ENCODE measurements around the gene DLG2.

The DLG2 gene

DNA sequence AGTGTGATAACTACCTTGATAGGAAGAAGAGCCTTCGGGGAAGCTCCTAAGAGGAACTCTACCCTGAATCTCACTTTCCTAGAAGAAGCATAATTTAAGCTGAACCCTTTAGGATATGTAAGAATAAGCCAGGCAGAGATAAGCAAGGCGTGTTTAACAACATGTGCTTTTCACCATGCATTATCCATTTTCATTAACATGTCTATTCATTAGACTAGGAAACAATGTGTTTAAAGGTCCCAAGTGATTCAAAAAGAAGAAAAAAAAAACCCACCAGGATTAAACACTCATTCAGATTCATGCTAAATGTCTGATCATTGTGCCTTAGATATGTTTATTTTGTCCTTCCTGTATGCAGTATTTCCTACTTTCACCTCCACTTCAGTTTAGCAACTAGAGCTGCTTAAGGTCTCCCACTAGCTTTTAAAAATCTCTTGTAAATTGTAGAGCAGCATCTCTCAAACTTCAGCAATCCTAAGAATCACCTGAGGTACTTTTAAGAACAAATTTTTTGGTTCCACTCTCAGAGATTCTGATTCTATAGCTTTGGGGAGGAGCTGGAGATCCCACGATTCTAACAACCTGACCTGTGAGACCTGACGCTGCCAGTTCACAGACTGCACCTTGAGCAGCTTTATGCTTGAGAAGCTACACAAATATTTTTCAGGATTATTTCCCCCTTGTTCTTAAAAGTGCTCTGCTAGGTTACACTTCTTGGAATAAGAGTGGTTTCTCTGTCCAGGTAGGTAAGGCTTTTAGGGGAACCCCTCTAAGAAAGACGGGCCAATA, 1385.6 kb downstream of the DLG2 start:
- Histone ChIP-seq H3K23ac (ENCODE audit: low read length in 2 of 2) (no peak overlapping the region), H3K27me3 (ENCODE audit: control insufficient read depth in 1 of 2, insufficient read depth in 1 of 2, low read length in 2 of 2) (no peaks in the 10 kb centered on the region), H3K4ac (ENCODE audit: low read depth in 1 of 2, low read length in 2 of 2) (no peak overlapping the region), H2AK5ac (ENCODE audit: low read length, severe bottlenecking) (no peak overlapping the region), H3K4me2 (ENCODE audit: low read length, poor library complexity, severe bottlenecking) (no peak overlapping the region), H2BK12ac (ENCODE audit: low read length in 2 of 2) (no peak overlapping the region), H3K27ac (ENCODE audit: low read length, poor library complexity, severe bottlenecking) (no peak overlapping the region), H3K14ac (ENCODE audit: low read length in 2 of 2) (no peak overlapping the region), H3K18ac (ENCODE audit: low read depth in 1 of 2, low read length in 2 of 2) (no peak overlapping the region), H2BK15ac (ENCODE audit: low read depth, poor library complexity, severe bottlenecking) (no peak overlapping the region), H4K91ac (ENCODE audit: low read length) (no peak overlapping the region), H2AFZ (ENCODE audit: low read depth, low read length) (no peak overlapping the region), H2BK120ac (ENCODE audit: low read depth, low read length) (no peak overlapping the region), H3K79me1 (replicated peaks; ENCODE audit: low read length, poor library complexity, severe bottlenecking) (no peaks in the 10 kb centered on the region), H4K8ac (ENCODE audit: low read length) (no peak overlapping the region), H3K36me3 (ENCODE audit: control insufficient read depth in 1 of 2, insufficient read depth in 2 of 2, low read depth in 1 of 2, low read length in 2 of 2) (no peaks in the 10 kb centered on the region), H3K9ac (ENCODE audit: low read length) (no peak overlapping the region), H3K4me1 (ENCODE audit: control insufficient read depth, insufficient read depth, low read depth, low read length) (no peaks in the 10 kb centered on the region), H3K9me3 (ENCODE audit: control insufficient read depth, low read length) (no peaks in the 10 kb centered on the region), H2BK5ac (ENCODE audit: low read depth, low read length, poor library complexity, severe bottlenecking) (no peak overlapping the region), H3K4me3 (ENCODE audit: insufficient read depth in 1 of 2, low read depth in 1 of 2, low read length in 2 of 2) (no peak overlapping the region)
- 95% methylated on average over 4 of the region's 5 CpGs for WGBS
- DNase-seq = no peak

DNA sequence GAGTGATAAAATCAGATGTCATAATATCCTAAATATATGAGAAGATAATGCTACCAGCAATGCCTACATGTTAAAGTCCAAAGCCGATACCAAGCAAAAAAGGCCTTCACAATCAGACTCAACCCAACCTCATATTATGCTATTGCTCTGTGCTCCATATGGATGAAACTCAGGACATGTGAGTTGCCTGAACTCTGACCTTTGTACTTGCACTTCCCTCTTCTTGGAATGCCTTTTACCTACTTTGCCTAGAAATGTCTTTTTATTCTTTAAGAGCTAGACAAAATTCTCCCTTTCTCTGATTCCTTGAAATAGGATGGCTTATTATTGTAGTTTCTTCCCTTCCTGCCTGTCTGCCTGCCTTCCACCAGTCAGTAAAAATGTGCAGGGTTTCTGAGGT, 1386.3 kb downstream of the DLG2 start:
- H3K4me1 ChIP-seq (ENCODE audit: control insufficient read depth, insufficient read depth, low read depth, low read length) = no peaks in the 10 kb centered on the region
- no peak overlapping the region for H3K14ac ChIP-seq (ENCODE audit: low read length in 2 of 2)
- no peak overlapping the region for H2BK15ac ChIP-seq (ENCODE audit: low read depth, poor library complexity, severe bottlenecking)
- H3K27me3 ChIP-seq (ENCODE audit: control insufficient read depth in 1 of 2, insufficient read depth in 1 of 2, low read length in 2 of 2) = no peaks in the 10 kb centered on the region
- H3K27ac ChIP-seq (ENCODE audit: low read length, poor library complexity, severe bottlenecking) = no peak overlapping the region
- no peak overlapping the region for H2BK5ac ChIP-seq (ENCODE audit: low read depth, low read length, poor library complexity, severe bottlenecking)
- no peak overlapping the region for H3K4ac ChIP-seq (ENCODE audit: low read depth in 1 of 2, low read length in 2 of 2)
- H3K18ac ChIP-seq (ENCODE audit: low read depth in 1 of 2, low read length in 2 of 2) = no peak overlapping the region
- DNase-seq = no peak
- no peak overlapping the region for H3K4me2 ChIP-seq (ENCODE audit: low read length, poor library complexity, severe bottlenecking)
- no peak overlapping the region for H2AK5ac ChIP-seq (ENCODE audit: low read length, severe bottlenecking)
- no peak overlapping the region for H4K8ac ChIP-seq (ENCODE audit: low read length)
- no peaks in the 10 kb centered on the region for H3K79me1 ChIP-seq (replicated peaks; ENCODE audit: low read length, poor library complexity, severe bottlenecking)
- H3K4me3 ChIP-seq (ENCODE audit: insufficient read depth in 1 of 2, low read depth in 1 of 2, low read length in 2 of 2) = no peak overlapping the region
- no peak overlapping the region for H2AFZ ChIP-seq (ENCODE audit: low read depth, low read length)
- no peak overlapping the region for H2BK12ac ChIP-seq (ENCODE audit: low read length in 2 of 2)
- no peak overlapping the region for H3K9ac ChIP-seq (ENCODE audit: low read length)
- H3K23ac ChIP-seq (ENCODE audit: low read length in 2 of 2) = no peak overlapping the region
- H2BK120ac ChIP-seq (ENCODE audit: low read depth, low read length) = no peak overlapping the region
- WGBS = 94% methylated on average over 1 of the region's 1 CpG
- no peak overlapping the region for H4K91ac ChIP-seq (ENCODE audit: low read length)
- H3K9me3 ChIP-seq (ENCODE audit: control insufficient read depth, low read length) = no peaks in the 10 kb centered on the region
- no peaks in the 10 kb centered on the region for H3K36me3 ChIP-seq (ENCODE audit: control insufficient read depth in 1 of 2, insufficient read depth in 2 of 2, low read depth in 1 of 2, low read length in 2 of 2)

DNA sequence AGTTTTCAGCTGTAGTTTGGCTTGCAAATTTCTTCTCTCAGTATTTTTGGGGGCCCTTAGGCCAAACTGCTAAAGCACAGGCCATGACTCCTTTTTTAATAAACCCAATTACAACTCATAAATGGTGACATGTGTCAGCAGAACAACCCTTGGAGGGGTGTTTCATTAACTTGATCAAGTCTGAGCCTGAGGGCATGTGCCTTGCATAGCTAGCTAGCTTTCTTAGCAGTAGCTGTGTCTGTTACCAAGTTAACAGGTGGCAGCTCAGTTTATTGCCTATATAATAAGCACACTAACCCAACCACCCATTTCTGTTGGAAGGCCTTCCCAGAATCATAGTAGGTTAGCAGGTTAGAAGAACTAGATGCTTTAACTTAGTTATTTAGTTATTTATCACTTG, 1390.7 kb downstream of the DLG2 start:
- Histone ChIP-seq H3K23ac (ENCODE audit: low read length in 2 of 2) (no peak overlapping the region), H4K8ac (ENCODE audit: low read length) (no peak overlapping the region), H3K18ac (ENCODE audit: low read depth in 1 of 2, low read length in 2 of 2) (no peak overlapping the region), H3K4ac (ENCODE audit: low read depth in 1 of 2, low read length in 2 of 2) (no peak overlapping the region), H3K4me1 (ENCODE audit: control insufficient read depth, insufficient read depth, low read depth, low read length) (no peaks in the 10 kb centered on the region), H3K14ac (ENCODE audit: low read length in 2 of 2) (no peak overlapping the region), H3K9ac (ENCODE audit: low read length) (no peak overlapping the region), H2AFZ (ENCODE audit: low read depth, low read length) (no peak overlapping the region), H4K91ac (ENCODE audit: low read length) (no peak overlapping the region), H2BK15ac (ENCODE audit: low read depth, poor library complexity, severe bottlenecking) (no peak overlapping the region), H2BK12ac (ENCODE audit: low read length in 2 of 2) (no peak overlapping the region), H3K4me2 (ENCODE audit: low read length, poor library complexity, severe bottlenecking) (no peak overlapping the region), H3K9me3 (ENCODE audit: control insufficient read depth, low read length) (no peaks in the 10 kb centered on the region), H2BK120ac (ENCODE audit: low read depth, low read length) (no peak overlapping the region), H3K27ac (ENCODE audit: low read length, poor library complexity, severe bottlenecking) (no peak overlapping the region), H3K79me1 (replicated peaks; ENCODE audit: low read length, poor library complexity, severe bottlenecking) (no peaks in the 10 kb centered on the region), H3K27me3 (ENCODE audit: control insufficient read depth in 1 of 2, insufficient read depth in 1 of 2, low read length in 2 of 2) (no peaks in the 10 kb centered on the region), H2BK5ac (ENCODE audit: low read depth, low read length, poor library complexity, severe bottlenecking) (no peak overlapping the region), H2AK5ac (ENCODE audit: low read length, severe bottlenecking) (no peak overlapping the region), H3K4me3 (ENCODE audit: insufficient read depth in 1 of 2, low read depth in 1 of 2, low read length in 2 of 2) (no peak overlapping the region), H3K36me3 (ENCODE audit: control insufficient read depth in 1 of 2, insufficient read depth in 2 of 2, low read depth in 1 of 2, low read length in 2 of 2) (no peaks in the 10 kb centered on the region)
- DNase-seq = no peak

DNA sequence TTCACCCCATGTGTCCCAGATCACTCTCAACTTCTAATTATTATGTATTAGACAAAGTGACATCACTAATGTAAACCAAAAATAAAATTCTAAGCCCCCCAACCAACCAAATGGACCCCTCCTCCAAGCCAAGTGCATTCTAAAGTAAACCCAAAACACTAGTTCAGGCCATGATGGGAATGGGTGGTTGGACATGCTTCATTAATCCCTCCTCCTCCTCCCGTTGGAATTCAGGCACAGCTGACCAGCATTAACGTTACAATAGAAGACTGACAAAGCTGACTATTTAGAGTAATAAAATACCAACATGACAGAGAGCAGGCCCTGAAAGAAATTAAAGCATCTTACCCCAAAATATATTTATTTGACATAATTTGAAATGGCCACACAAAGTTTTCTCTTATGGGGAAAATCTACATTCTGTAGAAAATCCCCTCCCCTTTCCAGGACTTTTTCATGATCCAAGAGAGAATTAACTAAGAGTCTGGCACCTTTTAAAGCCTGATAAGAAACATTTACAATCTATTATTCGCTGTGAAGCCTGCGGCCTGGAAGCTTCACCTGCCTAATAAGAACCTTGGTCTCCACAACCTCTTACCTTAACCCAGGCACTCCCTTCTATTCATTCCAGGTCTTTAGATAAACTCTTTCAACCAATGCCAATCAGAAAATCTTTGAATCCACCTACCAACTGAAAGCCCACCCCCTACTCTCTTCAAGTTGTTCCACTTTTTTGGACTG, 1392.5 kb downstream of the DLG2 start:
- DNase-seq = no peak
- no peaks in the 10 kb centered on the region for H3K9me3 ChIP-seq (ENCODE audit: control insufficient read depth, low read length)
- 69% methylated on average over 2 of the region's 4 CpGs for WGBS

More for the DNA sequence above, 1392.5 kb downstream of the DLG2 start:
- Histone ChIP-seq H3K14ac (ENCODE audit: low read length in 2 of 2) (no peak overlapping the region), H3K9ac (ENCODE audit: low read length) (no peak overlapping the region), H3K36me3 (ENCODE audit: control insufficient read depth in 1 of 2, insufficient read depth in 2 of 2, low read depth in 1 of 2, low read length in 2 of 2) (no peaks in the 10 kb centered on the region), H3K23ac (ENCODE audit: low read length in 2 of 2) (no peak overlapping the region), H2BK15ac (ENCODE audit: low read depth, poor library complexity, severe bottlenecking) (no peak overlapping the region), H3K18ac (ENCODE audit: low read depth in 1 of 2, low read length in 2 of 2) (no peak overlapping the region), H2AFZ (ENCODE audit: low read depth, low read length) (no peak overlapping the region), H3K4me2 (ENCODE audit: low read length, poor library complexity, severe bottlenecking) (no peak overlapping the region), H4K91ac (ENCODE audit: low read length) (no peak overlapping the region), H3K4me3 (ENCODE audit: insufficient read depth in 1 of 2, low read depth in 1 of 2, low read length in 2 of 2) (no peak overlapping the region), H3K27me3 (ENCODE audit: control insufficient read depth in 1 of 2, insufficient read depth in 1 of 2, low read length in 2 of 2) (no peaks in the 10 kb centered on the region), H3K27ac (ENCODE audit: low read length, poor library complexity, severe bottlenecking) (no peak overlapping the region), H2AK5ac (ENCODE audit: low read length, severe bottlenecking) (no peak overlapping the region), H2BK5ac (ENCODE audit: low read depth, low read length, poor library complexity, severe bottlenecking) (no peak overlapping the region), H2BK12ac (ENCODE audit: low read length in 2 of 2) (no peak overlapping the region), H3K4me1 (ENCODE audit: control insufficient read depth, insufficient read depth, low read depth, low read length) (no peaks in the 10 kb centered on the region), H2BK120ac (ENCODE audit: low read depth, low read length) (no peak overlapping the region), H4K8ac (ENCODE audit: low read length) (no peak overlapping the region), H3K4ac (ENCODE audit: low read depth in 1 of 2, low read length in 2 of 2) (no peak overlapping the region), H3K79me1 (replicated peaks; ENCODE audit: low read length, poor library complexity, severe bottlenecking) (no peaks in the 10 kb centered on the region)

All from mesenchymal stem cell (in vitro differentiated cells and primary cell).